ENCODE measurements around the gene MCUB.

MCUB gene

GRCh38 chr4:109599046-109599652 is 39.1 kb downstream of the MCUB start:
- no peak for TF ChIP-seq CTCF (IDR thresholded peaks at IDR 0.05)
- Histone ChIP-seq H3K4me3 (no peak overlapping the region), H3K27ac (no peak overlapping the region)
- no peak for DNase-seq (ENCODE audit: low spot score)

GRCh38 chr4:109600431-109600830 is 40.4 kb downstream of the MCUB start:
- TF ChIP-seq CTCF (IDR thresholded peaks at IDR 0.05): no peak
- no peak overlapping the region for H3K4me3 ChIP-seq
- no peak for DNase-seq (ENCODE audit: low spot score)
- H3K27ac ChIP-seq: no peak overlapping the region

- no peak overlapping the region for H3K27ac ChIP-seq
- no peak overlapping the region for H3K4me3 ChIP-seq
- no peak for TF ChIP-seq CTCF (IDR thresholded peaks at IDR 0.05)
- DNase-seq (ENCODE audit: low spot score): no peak
Measured at GRCh38 chr4:109601336-109601735, 41.3 kb downstream of the MCUB start.

- Histone ChIP-seq H3K4me3 (no peak overlapping the region), H3K27ac (no peak overlapping the region)
- no peak for TF ChIP-seq CTCF (IDR thresholded peaks at IDR 0.05)
- DNase-seq (ENCODE audit: low spot score): no peak
Measured at GRCh38 chr4:109607976-109608375, 47.9 kb downstream of the MCUB start.

GRCh38 chr4:109608879-109609278 is 48.8 kb downstream of the MCUB start:
- H3K27ac ChIP-seq: no peak overlapping the region
- no peak for DNase-seq (ENCODE audit: low spot score)
- TF ChIP-seq CTCF (IDR thresholded peaks at IDR 0.05): no peak
- no peak overlapping the region for H3K4me3 ChIP-seq

GRCh38 chr4:109609431-109609830 is 49.4 kb downstream of the MCUB start:
- Histone ChIP-seq H3K27ac (no peak overlapping the region), H3K4me3 (no peak overlapping the region)
- DNase-seq (ENCODE audit: low spot score): no peak
- TF ChIP-seq CTCF (IDR thresholded peaks at IDR 0.05): no peak

- no peak for TF ChIP-seq CTCF (IDR thresholded peaks at IDR 0.05)
- DNase-seq (ENCODE audit: low spot score): no peak
- H3K27ac ChIP-seq: no peak overlapping the region
- no peak overlapping the region for H3K4me3 ChIP-seq
Measured at GRCh38 chr4:109610489-109610888, 50.4 kb downstream of the MCUB start.

Measured in coronary artery (tissue), 2 donors.